ENCODE data around the gene FUZ.

Gene FUZ

GRCh38 chr19:49761249-49761624 lies 51.9 kb downstream of the FUZ start:
- Histone ChIP-seq H3K79me2 (ENCODE audit: control insufficient read depth, low read length) (no peaks in the 10 kb centered on the region), H3K4me1 (ENCODE audit: control insufficient read depth, low read length) (peaks cover 18% of the 10 kb centered on the region), H3K9me2 (replicated peaks; ENCODE audit: control insufficient read depth, low read length) (no peaks in the 10 kb centered on the region), H3K4me3 (ENCODE audit: low read length) (no peak overlapping the region), H4K20me1 (ENCODE audit: control insufficient read depth, insufficient read depth, low read depth, low read length) (no peaks in the 10 kb centered on the region), H3K9me3 (ENCODE audit: control insufficient read depth, insufficient read depth, low read length) (no peaks in the 10 kb centered on the region), H3F3A (ENCODE audit: control insufficient read depth, insufficient read depth) (peaks cover 3% of the 10 kb centered on the region), H3K27ac (ENCODE audit: low read depth, low read length) (no peak overlapping the region), H3K4me2 (ENCODE audit: low read length) (peak overlapping the region; percentile 21; the same call in 1 of the 2 replicates), H3K36me3 (ENCODE audit: control insufficient read depth, low read length) (no peaks in the 10 kb centered on the region), H3K27me3 (ENCODE audit: control insufficient read depth, low read length) (no peaks in the 10 kb centered on the region)
- no peak for TF ChIP-seq EZH2phosphoT487 (IDR thresholded peaks at IDR 0.05; ENCODE audit: borderline replicate concordance, low read length)

GRCh38 chr19:49758292-49758691 lies 54.8 kb downstream of the FUZ start:
- H3K4me2 ChIP-seq (ENCODE audit: low read length) = no peak overlapping the region
- no peaks in the 10 kb centered on the region for H3K9me3 ChIP-seq (ENCODE audit: control insufficient read depth, insufficient read depth, low read length)

More at GRCh38 chr19:49758292-49758691, 54.8 kb downstream of the FUZ start:
- Histone ChIP-seq H3K4me3 (ENCODE audit: low read length) (no peak overlapping the region), H3K27ac (ENCODE audit: low read depth, low read length) (no peak overlapping the region), H4K20me1 (ENCODE audit: control insufficient read depth, insufficient read depth, low read depth, low read length) (no peaks in the 10 kb centered on the region), H3F3A (ENCODE audit: control insufficient read depth, insufficient read depth) (no peaks in the 10 kb centered on the region), H3K27me3 (ENCODE audit: control insufficient read depth, low read length) (no peaks in the 10 kb centered on the region), H3K4me1 (ENCODE audit: control insufficient read depth, low read length) (peaks cover 8% of the 10 kb centered on the region), H3K79me2 (ENCODE audit: control insufficient read depth, low read length) (no peaks in the 10 kb centered on the region), H3K9me2 (replicated peaks; ENCODE audit: control insufficient read depth, low read length) (no peaks in the 10 kb centered on the region), H3K36me3 (ENCODE audit: control insufficient read depth, low read length) (no peaks in the 10 kb centered on the region)
- TF ChIP-seq CTCF (IDR thresholded peaks at IDR 0.05; ENCODE audit: low read depth, low read length, poor library complexity, severe bottlenecking) (no peak), EZH2phosphoT487 (IDR thresholded peaks at IDR 0.05; ENCODE audit: borderline replicate concordance, low read length) (no peak)

Measured in DOHH2 (cell line).